Stimulated activated CD4-positive, alpha-beta T cell treated with anti-CD3 and anti-CD28 coated beads, Interleukin-1b, Interleukin-23, amount 100 ng/mL, for 4 hours (primary cell): ENCODE measurements around the gene GYPB.
"Not testable (repeated sequence)": the region's sequence is repeated elsewhere in the genome, so short reads cannot be mapped to it uniquely, and the experiment has no call there.

ENCODE experiments used
- DNase-seq, 2 donors: peaks; one replicate each; pipeline ENCODE4 v3.0.0-alpha.2; 2020; ENCODE audit warnings: low read depth in 2 of 2

GYPB gene

GRCh38 chr4:144019277-144019676 lies at the start of gene GYPB:
TSS of gene GYPB (minus strand) at chr4:144019380. CDS start at chr4:144019287, 93 bp downstream.
- DNase-seq, result not testable (repeated sequence)

GRCh38 chr4:144061556-144061955 lies 42.4 kb upstream of the GYPB start:
- not testable (repeated sequence) for DNase-seq

GRCh38 chr4:144060234-144060859 lies 41.2 kb upstream of the GYPB start:
- DNase-seq, result not testable (repeated sequence)

GRCh38 chr4:144056800-144057199 lies 37.6 kb upstream of the GYPB start:
- no peak for DNase-seq

GRCh38 chr4:144055336-144055735 lies 36.2 kb upstream of the GYPB start:
- not testable (repeated sequence) for DNase-seq

- not testable (repeated sequence) for DNase-seq
Observed at GRCh38 chr4:144051494-144051893, 32.3 kb upstream of the GYPB start.

- DNase-seq, result not testable (repeated sequence)
Observed at GRCh38 chr4:144050631-144051030, 31.5 kb upstream of the GYPB start.

GRCh38 chr4:144049495-144050424 lies 30.6 kb upstream of the GYPB start:
- not testable (repeated sequence) for DNase-seq

- not testable (repeated sequence) for DNase-seq
Observed at GRCh38 chr4:144044936-144045335, 25.8 kb upstream of the GYPB start.

- not testable (repeated sequence) for DNase-seq
Observed at GRCh38 chr4:144032580-144032979, 13.4 kb upstream of the GYPB start.

- not testable (repeated sequence) for DNase-seq
Observed at GRCh38 chr4:144031875-144032274, 12.7 kb upstream of the GYPB start.

GRCh38 chr4:144031369-144031768 lies 12.2 kb upstream of the GYPB start:
- DNase-seq, result not testable (repeated sequence)

- DNase-seq, result not testable (repeated sequence)
Observed at GRCh38 chr4:144030708-144031107, 11.5 kb upstream of the GYPB start.

- not testable (repeated sequence) for DNase-seq
Observed at GRCh38 chr4:144026682-144027081, 7.5 kb upstream of the GYPB start.

- not testable (repeated sequence) for DNase-seq
Observed at GRCh38 chr4:144024399-144025053, 5.3 kb upstream of the GYPB start.

GRCh38 chr4:144022772-144023400 lies 3.7 kb upstream of the GYPB start:
- DNase-seq, result not testable (repeated sequence)

GRCh38 chr4:144021336-144021990 lies 2.3 kb upstream of the GYPB start:
- DNase-seq, result not testable (repeated sequence)

- DNase-seq, result not testable (repeated sequence)
Observed at GRCh38 chr4:144018223-144019000, 768 bp downstream of the GYPB start.

- DNase-seq, result not testable (repeated sequence)
Observed at GRCh38 chr4:144017271-144017670, 1.9 kb downstream of the GYPB start.

- DNase-seq, result not testable (repeated sequence)
Observed at GRCh38 chr4:144016057-144016605, 3.0 kb downstream of the GYPB start.
